ENCODE results near the gene FYB1. TPM values are rescaled to one million over a fixed set of nuclear protein-coding genes. Genes with fewer than 3 reads are reported as not detected.

The FYB1 gene
- total RNA-seq, 1 donor from 2014 or later, result not detected

- H3K9me3 Mint-ChIP-seq (ENCODE audit: unreplicated experiment), result no peaks in the 10 kb centered on the region
- no peak overlapping the region for H3K27ac Mint-ChIP-seq (ENCODE audit: unreplicated experiment)
- TF ChIP-seq CTCF (IDR thresholded peaks at IDR 0.05; ENCODE audit: partially characterized antibody, unreplicated experiment), result no peak
- H3K4me1 Mint-ChIP-seq (ENCODE audit: low read depth, unreplicated experiment), result peaks cover 2% of the 10 kb centered on the region
- DNase-seq, result no peak
- peaks cover 7% of the 10 kb centered on the region for H3K36me3 Mint-ChIP-seq (ENCODE audit: unreplicated experiment)
- no peak overlapping the region for H3K4me3 Mint-ChIP-seq (ENCODE audit: unreplicated experiment)
- H3K27me3 Mint-ChIP-seq (ENCODE audit: unreplicated experiment), result no peaks in the 10 kb centered on the region
These were observed 157.3 kb downstream of the FYB1 start for GRCh38 chr5:39062104-39062503.

GRCh38 chr5:39059064-39059463, 160.3 kb downstream of the FYB1 start:
- Mint-ChIP-seq H3K4me1 (ENCODE audit: low read depth, unreplicated experiment) (peaks cover 5% of the 10 kb centered on the region), H3K27ac (ENCODE audit: unreplicated experiment) (no peak overlapping the region), H3K36me3 (ENCODE audit: unreplicated experiment) (no peaks in the 10 kb centered on the region), H3K27me3 (ENCODE audit: unreplicated experiment) (no peaks in the 10 kb centered on the region), H3K9me3 (ENCODE audit: unreplicated experiment) (no peaks in the 10 kb centered on the region), H3K4me3 (ENCODE audit: unreplicated experiment) (no peak overlapping the region)
- no peak for DNase-seq
- TF ChIP-seq CTCF (IDR thresholded peaks at IDR 0.05; ENCODE audit: partially characterized antibody, unreplicated experiment), result no peak

GRCh38 chr5:39058178-39058921, 161.0 kb downstream of the FYB1 start:
- no peaks in the 10 kb centered on the region for H3K27me3 Mint-ChIP-seq (ENCODE audit: unreplicated experiment)
- H3K4me3 Mint-ChIP-seq (ENCODE audit: unreplicated experiment), result no peak overlapping the region
- H3K9me3 Mint-ChIP-seq (ENCODE audit: unreplicated experiment), result no peaks in the 10 kb centered on the region
- H3K4me1 Mint-ChIP-seq (ENCODE audit: low read depth, unreplicated experiment), result peaks cover 5% of the 10 kb centered on the region
- no peak for DNase-seq
- TF ChIP-seq CTCF (IDR thresholded peaks at IDR 0.05; ENCODE audit: partially characterized antibody, unreplicated experiment), result no peak
- H3K36me3 Mint-ChIP-seq (ENCODE audit: unreplicated experiment), result no peaks in the 10 kb centered on the region
- no peak overlapping the region for H3K27ac Mint-ChIP-seq (ENCODE audit: unreplicated experiment)

GRCh38 chr5:39057734-39058133, 161.6 kb downstream of the FYB1 start:
- no peaks in the 10 kb centered on the region for H3K36me3 Mint-ChIP-seq (ENCODE audit: unreplicated experiment)
- no peak for TF ChIP-seq CTCF (IDR thresholded peaks at IDR 0.05; ENCODE audit: partially characterized antibody, unreplicated experiment)
- H3K9me3 Mint-ChIP-seq (ENCODE audit: unreplicated experiment), result no peaks in the 10 kb centered on the region
- H3K27me3 Mint-ChIP-seq (ENCODE audit: unreplicated experiment), result no peaks in the 10 kb centered on the region
- H3K4me3 Mint-ChIP-seq (ENCODE audit: unreplicated experiment), result no peak overlapping the region
- peaks cover 5% of the 10 kb centered on the region for H3K4me1 Mint-ChIP-seq (ENCODE audit: low read depth, unreplicated experiment)
- no peak for DNase-seq
- no peak overlapping the region for H3K27ac Mint-ChIP-seq (ENCODE audit: unreplicated experiment)

- Mint-ChIP-seq H3K36me3 (ENCODE audit: unreplicated experiment) (no peaks in the 10 kb centered on the region), H3K4me1 (ENCODE audit: low read depth, unreplicated experiment) (peaks cover 5% of the 10 kb centered on the region), H3K27ac (ENCODE audit: unreplicated experiment) (no peak overlapping the region), H3K4me3 (ENCODE audit: unreplicated experiment) (no peak overlapping the region), H3K27me3 (ENCODE audit: unreplicated experiment) (no peaks in the 10 kb centered on the region), H3K9me3 (ENCODE audit: unreplicated experiment) (no peaks in the 10 kb centered on the region)
- no peak for DNase-seq
- TF ChIP-seq CTCF (IDR thresholded peaks at IDR 0.05; ENCODE audit: partially characterized antibody, unreplicated experiment), result no peak
These were observed 163.5 kb downstream of the FYB1 start for GRCh38 chr5:39055768-39056398.

Measured in glutamatergic neuron (in vitro differentiated cells).